GM18511 (cell line): Measurements from ENCODE around the gene CARS1.
A peak's percentile ranks its signal among the peaks of the same experiment; 100 is the strongest.

Experiments used
- ATAC-seq: cut with Tn5 transposase; IDR thresholded peaks from one replicate; pipeline ENCODE4 v1.9.1; 2021; ENCODE audit warnings: mild to moderate bottlenecking, moderate library complexity; ENCODE audit not compliant: unreplicated experiment

CARS1 gene

GRCh38 chr11:3057069-3057963 lies at the start of gene CARS1:
CARS1 (minus strand) TSS chr11:3057423; CDS start chr11:3057367, 56 bp downstream.
- ATAC-seq, result peak; percentile 98

GRCh38 chr11:3105791-3106735 lies 48.8 kb upstream of the CARS1 start:
- ATAC-seq, result no peak

GRCh38 chr11:3104961-3105790 lies 48.0 kb upstream of the CARS1 start:
- ATAC-seq, result no peak

GRCh38 chr11:3104051-3104714 lies 47.0 kb upstream of the CARS1 start:
- no peak for ATAC-seq

GRCh38 chr11:3103076-3103475 lies 45.9 kb upstream of the CARS1 start:
- no peak for ATAC-seq

GRCh38 chr11:3102641-3102921 lies 45.4 kb upstream of the CARS1 start:
- ATAC-seq, result no peak

- no peak for ATAC-seq
These were observed 44.9 kb upstream of the CARS1 start for GRCh38 chr11:3101921-3102640.

GRCh38 chr11:3099178-3099577 lies 42.0 kb upstream of the CARS1 start:
- no peak for ATAC-seq

GRCh38 chr11:3096909-3097530 lies 39.8 kb upstream of the CARS1 start:
- no peak for ATAC-seq

- no peak for ATAC-seq
These were observed 38.6 kb upstream of the CARS1 start for GRCh38 chr11:3095712-3096361.

GRCh38 chr11:3094223-3094824 lies 37.1 kb upstream of the CARS1 start:
- ATAC-seq, result no peak

GRCh38 chr11:3093281-3094191 lies 36.3 kb upstream of the CARS1 start:
- no peak for ATAC-seq

- ATAC-seq, result no peak
These were observed 35.4 kb upstream of the CARS1 start for GRCh38 chr11:3092603-3093141.

- peak; percentile 61 for ATAC-seq
These were observed 34.8 kb upstream of the CARS1 start for GRCh38 chr11:3091846-3092602.

GRCh38 chr11:3091081-3091845 lies 34.0 kb upstream of the CARS1 start:
- no peak for ATAC-seq
